GM23248 (cell line): ENCODE results near the gene CPNE5. TPM values are rescaled to one million over a fixed set of nuclear protein-coding genes. Genes with fewer than 3 reads are reported as not detected.
A peak's percentile ranks its signal among the peaks of the same experiment; 100 is the strongest.

Source experiments
- DNase-seq: peaks from one replicate; pipeline ENCODE4 v3.0.0-alpha.2; 2015
- H2AFZ ChIP-seq: fragments of 200-600 bp; sonication (generic); 2 replicates; pipeline ENCODE4 v1.6.1; 2016; ENCODE audit warnings: antibody characterized with exemption
- H3F3A ChIP-seq: fragments of 200-600 bp; sonication (generic); 2 replicates; pipeline ENCODE4 v1.6.1; 2016; ENCODE audit warnings: mild to moderate bottlenecking, antibody characterized with exemption, mixed run types; ENCODE audit not compliant: insufficient read depth
- H3K27ac ChIP-seq: fragments of 200-600 bp; sonication (generic); 2 replicates; pipeline ENCODE4 v1.5.1; 2016; ENCODE audit warnings: mild to moderate bottlenecking
- H3K27me3 ChIP-seq: fragments of 200-600 bp; sonication (generic); replicated peaks from 2 replicates; pipeline ENCODE4 v1.6.1; 2016; ENCODE audit warnings: mild to moderate bottlenecking; ENCODE audit not compliant: insufficient read depth
- H3K36me3 ChIP-seq: fragments of 200-600 bp; sonication (generic); 2 replicates; pipeline ENCODE4 v1.6.1; 2016; ENCODE audit warnings: low read depth, mild to moderate bottlenecking
- H3K4me1 ChIP-seq: fragments of 200-600 bp; sonication (generic); 2 replicates; pipeline ENCODE4 v1.6.1; 2016; ENCODE audit warnings: mild to moderate bottlenecking; ENCODE audit not compliant: insufficient read depth
- H3K4me2 ChIP-seq: fragments of 200-600 bp; sonication (generic); one replicate; pipeline ENCODE4 v1.6.1; 2016; ENCODE audit warnings: mild to moderate bottlenecking; ENCODE audit not compliant: unreplicated experiment
- H3K4me3 ChIP-seq: fragments of 200-600 bp; sonication (generic); 2 replicates; pipeline ENCODE4 v1.5.1; 2016; ENCODE audit warnings: mild to moderate bottlenecking
- H3K79me2 ChIP-seq: fragments of 200-600 bp; sonication (generic); 2 replicates; pipeline ENCODE4 v1.6.1; 2016; ENCODE audit warnings: mild to moderate bottlenecking; ENCODE audit not compliant: insufficient read depth
- H3K9ac ChIP-seq: fragments of 200-600 bp; sonication (generic); 2 replicates; pipeline ENCODE4 v1.6.1; 2016; ENCODE audit warnings: mild to moderate bottlenecking
- H3K9me2 ChIP-seq: fragments of 200-600 bp; sonication (generic); 2 replicates; pipeline ENCODE4 v1.6.1; 2016; ENCODE audit warnings: mixed run types, mild to moderate bottlenecking, moderate library complexity; ENCODE audit not compliant: insufficient read depth
- H3K9me3 ChIP-seq: fragments of 200-600 bp; sonication (generic); one replicate; pipeline ENCODE4 v1.6.1; 2017; ENCODE audit warnings: low read depth
- H4K20me1 ChIP-seq: fragments of 200-600 bp; sonication (generic); 2 replicates; pipeline ENCODE4 v1.6.0; 2016; ENCODE audit not compliant: insufficient read depth
- EZH2 ChIP-seq: fragments of 200-600 bp; sonication (generic); IDR thresholded peaks from 2 replicates; pipeline ENCODE4 v1.6.1; 2018; ENCODE audit warnings: antibody characterized with exemption, mild to moderate bottlenecking; ENCODE audit not compliant: insufficient read depth, poor library complexity, severe bottlenecking
- EZH2phosphoT487 ChIP-seq: fragments of 200-600 bp; sonication (generic); IDR thresholded peaks from 2 replicates; pipeline ENCODE4 v1.6.1; 2018; ENCODE audit warnings: antibody characterized with exemption, moderate library complexity, mild to moderate bottlenecking, low read depth; ENCODE audit not compliant: insufficient read depth
- WGBS, 2 experiments: methylation state at CpG; one replicate each; pipeline ENCODE4 v1.1.6; 2015 to 2017; ENCODE audit warnings: low lambda C conversion rate in 2 of 2, low coverage in 1 of 2; ENCODE audit errors: missing lambda C conversion rate in 2 of 2; 5-methylcytosine and 5-hydroxymethylcytosine counted together
- in situ Hi-C: fragments of 300-500 bp; cut with MboI; formaldehyde crosslinking; loops from 2 replicates; pipeline ENCODE4 v1.15.0; 2020
- polyA plus RNA-seq: library from polyadenylated mRNA; unstranded; fragments of >200 nt; fragmentation: Nextera tagmentation; extraction: Ambion mirVana; gene quantifications from 2 replicates; pipeline ENCODE4 v1.2.1, GENCODE V29; 2016
- total RNA-seq: library from RNA; depleted of rRNA; stranded (reverse); fragments of >200 nt; shearing (Covaris generic); gene quantifications from 2 replicates; pipeline ENCODE4 v1.2.3, GENCODE V29; 2014; rRNA removed

Gene CPNE5
- total and polyA plus RNA-seq, 2 experiments from 2014 or later = 0.23 TPM; not detected in 1

DNA sequence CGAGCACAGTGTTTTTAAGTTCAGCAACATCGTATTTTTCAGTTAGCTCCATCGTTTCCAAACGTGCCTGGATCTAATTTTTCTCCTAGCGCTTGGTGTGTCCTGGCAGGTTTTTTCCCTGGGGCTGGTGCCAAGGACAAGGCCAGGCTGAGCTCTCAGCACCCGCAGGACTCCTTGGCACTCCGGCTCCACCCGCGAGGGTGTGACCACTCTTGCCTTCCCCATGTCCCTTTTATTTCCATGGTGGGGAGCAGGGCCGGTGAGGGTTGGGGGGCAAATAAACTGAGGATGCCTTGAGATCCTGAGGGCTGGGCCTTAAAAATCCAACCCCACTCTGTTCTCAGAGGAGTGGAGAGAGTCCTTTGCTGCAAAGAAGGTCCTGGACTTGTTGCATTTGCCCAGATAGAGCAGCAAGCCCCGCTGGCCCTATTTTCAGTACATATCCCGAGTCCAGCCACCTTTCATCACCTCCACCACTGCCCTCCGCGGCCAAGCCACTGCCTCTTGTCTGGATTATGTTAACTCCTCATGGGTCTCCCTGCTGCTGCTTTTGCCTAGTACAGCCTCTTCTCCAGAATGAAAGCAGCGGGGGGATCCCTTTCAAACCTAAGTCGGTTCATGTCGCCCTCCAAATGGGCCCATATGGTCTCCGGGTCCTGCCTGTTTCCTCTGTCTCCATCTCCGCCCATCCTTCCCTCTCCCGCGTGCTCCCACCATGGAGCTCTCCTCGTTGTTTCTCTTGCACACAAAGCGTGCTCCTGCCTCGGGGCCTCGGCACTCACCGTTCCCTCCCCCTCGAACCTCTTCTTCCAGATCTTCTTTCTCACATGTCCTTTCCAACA lies 146.2 kb downstream of the CPNE5 start:
- in situ Hi-C loops = no loop called here
- WGBS, 2 experiments = 35% methylated on average over 27 of the region's 27 CpGs
- no peaks in the 10 kb centered on the region for H3K36me3 ChIP-seq
- H3K9ac ChIP-seq = no peak overlapping the region
- no peaks in the 10 kb centered on the region; the same call in 1 of the 2 replicates for H3K4me1 ChIP-seq
- no peaks in the 10 kb centered on the region for H3K9me2 ChIP-seq
- H3F3A ChIP-seq = peaks cover 23% of the 10 kb centered on the region
- no peaks in the 10 kb centered on the region for H4K20me1 ChIP-seq
- H2AFZ ChIP-seq = no peak overlapping the region; the same call in 1 of the 2 replicates
- no peak for TF ChIP-seq EZH2phosphoT487
- no peak for TF ChIP-seq EZH2
- H3K79me2 ChIP-seq = no peaks in the 10 kb centered on the region
- no peak overlapping the region for H3K4me2 ChIP-seq
- peak; percentile 43 for DNase-seq
- no peaks in the 10 kb centered on the region for H3K9me3 ChIP-seq
- no peaks in the 10 kb centered on the region for H3K27me3 ChIP-seq
- H3K4me3 ChIP-seq = no peak overlapping the region
- H3K27ac ChIP-seq = no peak overlapping the region

DNA sequence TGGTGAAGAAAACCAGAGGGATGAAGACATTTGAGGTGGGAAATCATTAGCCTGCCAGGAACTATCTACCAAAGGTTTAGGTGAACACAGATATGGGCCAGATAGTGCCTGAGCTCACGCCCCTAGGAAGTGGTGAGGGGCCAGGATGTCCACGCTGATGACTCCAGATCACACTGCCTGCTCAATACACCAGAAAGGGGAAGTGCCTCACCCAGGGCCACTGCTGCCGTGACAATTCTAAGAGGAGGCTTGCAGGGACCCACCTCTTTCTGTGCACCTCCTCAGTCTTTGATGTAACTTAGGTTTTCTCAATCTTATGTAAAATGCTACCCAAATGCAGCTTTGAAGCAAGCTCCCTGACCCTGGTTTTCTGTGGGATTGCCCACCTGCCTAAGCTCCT lies 147.0 kb downstream of the CPNE5 start:
- H3K27ac ChIP-seq = no peak overlapping the region
- H4K20me1 ChIP-seq = no peaks in the 10 kb centered on the region
- no peaks in the 10 kb centered on the region for H3K9me3 ChIP-seq
- H3K4me3 ChIP-seq = no peak overlapping the region
- no peaks in the 10 kb centered on the region for H3K79me2 ChIP-seq
- no peaks in the 10 kb centered on the region; the same call in 1 of the 2 replicates for H3K4me1 ChIP-seq
- no peaks in the 10 kb centered on the region for H3K9me2 ChIP-seq
- DNase-seq = no peak
- peaks cover 31% of the 10 kb centered on the region for H3F3A ChIP-seq
- H3K9ac ChIP-seq = no peak overlapping the region
- H2AFZ ChIP-seq = no peak overlapping the region
- no peak overlapping the region for H3K4me2 ChIP-seq
- in situ Hi-C loops = no loop called here
- H3K36me3 ChIP-seq = peaks cover 5% of the 10 kb centered on the region
- WGBS, 2 experiments = 71 to 75% methylated on average over 3 of the region's 3 CpGs
- no peaks in the 10 kb centered on the region for H3K27me3 ChIP-seq
- TF ChIP-seq EZH2phosphoT487 (no peak), EZH2 (no peak)

DNA sequence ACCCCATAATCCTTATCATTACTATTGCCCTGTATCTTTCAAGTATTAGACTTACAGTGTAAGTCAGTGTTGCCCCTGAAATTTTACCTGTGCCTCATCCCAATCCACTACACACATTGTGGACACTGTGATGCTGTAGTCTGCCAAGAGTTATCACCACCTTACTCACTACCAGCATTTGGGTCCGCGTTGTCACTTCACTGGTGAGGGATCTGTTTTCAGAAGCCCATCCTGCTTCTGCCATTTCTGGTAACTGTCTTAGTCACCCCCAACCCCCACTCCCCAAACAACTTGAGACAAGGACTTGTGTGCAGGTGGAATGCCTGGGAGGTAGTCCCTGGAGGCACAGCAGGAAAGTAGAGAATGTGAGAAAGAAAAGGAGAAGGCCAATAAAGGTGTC lies 147.6 kb downstream of the CPNE5 start:
- no peaks in the 10 kb centered on the region; the same call in 1 of the 2 replicates for H4K20me1 ChIP-seq
- no peak overlapping the region for H3K4me2 ChIP-seq
- 95 to 100% methylated on average over 2 of the region's 2 CpGs for WGBS, 2 experiments
- TF ChIP-seq EZH2phosphoT487 = no peak
- TF ChIP-seq EZH2 = no peak
- no peak overlapping the region for H3K27ac ChIP-seq
- in situ Hi-C loops = no loop called here
- H3K36me3 ChIP-seq = peaks cover 11% of the 10 kb centered on the region
- H3K4me3 ChIP-seq = no peak overlapping the region
- no peaks in the 10 kb centered on the region for H3K9me2 ChIP-seq
- H3K9me3 ChIP-seq = no peaks in the 10 kb centered on the region
- H3K27me3 ChIP-seq = no peaks in the 10 kb centered on the region
- no peaks in the 10 kb centered on the region for H3K79me2 ChIP-seq
- H3K4me1 ChIP-seq = no peaks in the 10 kb centered on the region; the same call in 1 of the 2 replicates
- H3K9ac ChIP-seq = no peak overlapping the region
- H3F3A ChIP-seq = peaks cover 38% of the 10 kb centered on the region
- DNase-seq = no peak
- no peak overlapping the region for H2AFZ ChIP-seq

DNA sequence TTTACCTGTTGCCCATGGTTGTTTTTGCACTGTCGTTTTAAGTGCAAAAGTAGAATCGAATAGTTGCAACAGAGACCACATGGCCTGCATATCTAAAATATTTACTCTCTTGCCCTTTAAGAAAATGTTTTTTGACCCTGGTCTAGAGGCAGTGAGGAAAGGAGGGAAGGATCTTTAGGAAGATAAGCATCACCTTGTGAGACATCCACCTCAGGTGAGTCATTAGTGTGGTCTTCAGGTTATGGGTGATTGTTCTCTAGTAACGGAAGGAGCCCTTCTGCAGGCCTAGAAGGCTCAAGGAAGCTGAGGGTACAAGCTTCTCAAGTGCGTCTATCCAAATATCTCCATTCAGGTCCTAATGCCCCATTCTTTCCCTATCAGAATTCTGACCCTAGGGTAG lies 148.2 kb downstream of the CPNE5 start:
- no peak for DNase-seq
- H3K4me1 ChIP-seq = no peaks in the 10 kb centered on the region; the same call in 1 of the 2 replicates
- H3F3A ChIP-seq = peaks cover 44% of the 10 kb centered on the region
- H2AFZ ChIP-seq = no peak overlapping the region
- no peaks in the 10 kb centered on the region for H3K9me2 ChIP-seq
- H4K20me1 ChIP-seq = no peaks in the 10 kb centered on the region; the same call in 1 of the 2 replicates
- 87 to 95% methylated on average over 4 of the region's 4 CpGs for WGBS, 2 experiments
- H3K36me3 ChIP-seq = peaks cover 17% of the 10 kb centered on the region
- in situ Hi-C loops = no loop called here
- no peak overlapping the region for H3K4me2 ChIP-seq
- no peak for TF ChIP-seq EZH2phosphoT487
- no peak for TF ChIP-seq EZH2
- H3K4me3 ChIP-seq = no peak overlapping the region
- no peaks in the 10 kb centered on the region for H3K9me3 ChIP-seq
- H3K9ac ChIP-seq = no peak overlapping the region
- no peak overlapping the region for H3K27ac ChIP-seq
- H3K27me3 ChIP-seq = no peaks in the 10 kb centered on the region
- peaks cover 6% of the 10 kb centered on the region; the same call in 1 of the 2 replicates for H3K79me2 ChIP-seq

Other genes starting within 250 kb of the CPNE5 start
- gene SRSF3, start 245.1 kb downstream of the CPNE5 start, total RNA-seq = 141 and 171 TPM in 2 replicates
- 238 and 243 TPM in 2 replicates for gene SRSF3, start 245.1 kb downstream of the CPNE5 start, polyA plus RNA-seq
- 469 and 549 TPM in 2 replicates for gene CDKN1A, start 160.7 kb downstream of the CPNE5 start, total RNA-seq
- 813 and 856 TPM in 2 replicates for gene CDKN1A, start 160.7 kb downstream of the CPNE5 start, polyA plus RNA-seq
- not detected in 2 replicates for gene RAB44, start 141.6 kb downstream of the CPNE5 start, total RNA-seq
- not detected in 2 replicates for gene RAB44, start 141.6 kb downstream of the CPNE5 start, polyA plus RNA-seq
- 20.4 and 36.3 TPM in 2 replicates for gene PPIL1, start 35.4 kb upstream of the CPNE5 start, total RNA-seq
- 27.1 and 30.5 TPM in 2 replicates for gene PPIL1, start 35.4 kb upstream of the CPNE5 start, polyA plus RNA-seq
- gene C6orf89, start 46.5 kb upstream of the CPNE5 start, total RNA-seq = 84.0 and 85.5 TPM in 2 replicates
- gene C6orf89, start 46.5 kb upstream of the CPNE5 start, polyA plus RNA-seq = 73.8 and 73.9 TPM in 2 replicates
- gene PI16, start 115.3 kb upstream of the CPNE5 start, total RNA-seq = 181 and 227 TPM in 2 replicates
- 390 and 398 TPM in 2 replicates for gene PI16, start 115.3 kb upstream of the CPNE5 start, polyA plus RNA-seq
- gene MTCH1, start 146.8 kb upstream of the CPNE5 start, total RNA-seq = 418 and 473 TPM in 2 replicates
- 370 and 395 TPM in 2 replicates for gene MTCH1, start 146.8 kb upstream of the CPNE5 start, polyA plus RNA-seq
- not detected in 2 replicates for gene FGD2, start 166.2 kb upstream of the CPNE5 start, total RNA-seq
- gene FGD2, start 166.2 kb upstream of the CPNE5 start, polyA plus RNA-seq = not detected in 2 replicates